Mesenchymal stem cell (in vitro differentiated cells and primary cell): ENCODE results near the gene GPX1. TPM values are rescaled to one million over a fixed set of nuclear protein-coding genes. Genes with fewer than 3 reads are reported as not detected.
"Not testable (repeated sequence)": the region's sequence is repeated elsewhere in the genome, so short reads cannot be mapped to it uniquely, and the experiment has no call there.

Experiments used
- DNase-seq: peaks from one replicate; pipeline ENCODE4 v3.0.0-alpha.2; 2013
- H2AFZ ChIP-seq: one replicate; pipeline ENCODE4 v1.6.1; 2013; ENCODE audit warnings: low read depth, mild to moderate bottlenecking, control low read depth, inconsistent platforms, low read length, moderate library complexity
- H2AK5ac ChIP-seq: 2 replicates; pipeline ENCODE4 v1.6.1; 2013; ENCODE audit warnings: low read length, moderate library complexity, mild to moderate bottlenecking, inconsistent platforms; ENCODE audit not compliant: severe bottlenecking
- H2BK120ac ChIP-seq: one replicate; pipeline ENCODE4 v1.6.1; 2013; ENCODE audit warnings: low read depth, mild to moderate bottlenecking, inconsistent platforms, low read length, moderate library complexity
- H2BK12ac ChIP-seq, 2 experiments: one replicate each; pipeline ENCODE4 v1.6.1; 2013; ENCODE audit warnings: inconsistent platforms in 2 of 2, low read length in 2 of 2, mild to moderate bottlenecking in 2 of 2, moderate library complexity in 2 of 2, control low read depth in 1 of 2
- H2BK15ac ChIP-seq: one replicate; pipeline ENCODE4 v1.6.1; 2013; ENCODE audit warnings: mild to moderate bottlenecking, low read depth, inconsistent platforms; ENCODE audit not compliant: poor library complexity, severe bottlenecking
- H2BK5ac ChIP-seq: 2 replicates; pipeline ENCODE4 v1.6.1; 2013; ENCODE audit warnings: low read depth, mild to moderate bottlenecking, low read length, control low read depth, inconsistent platforms; ENCODE audit not compliant: poor library complexity, severe bottlenecking
- H3K14ac ChIP-seq, 2 experiments: one replicate each; pipeline ENCODE4 v1.6.1; 2013; ENCODE audit warnings: inconsistent platforms in 2 of 2, low read length in 2 of 2, control low read depth in 1 of 2, mild to moderate bottlenecking in 1 of 2, moderate library complexity in 1 of 2
- H3K18ac ChIP-seq, 2 experiments: one replicate each; pipeline ENCODE4 v1.6.1; 2013; ENCODE audit warnings: inconsistent platforms in 2 of 2, low read length in 2 of 2, control low read depth in 1 of 2, low read depth in 1 of 2, mild to moderate bottlenecking in 1 of 2
- H3K23ac ChIP-seq, 2 experiments: one replicate each; pipeline ENCODE4 v1.6.1; 2013; ENCODE audit warnings: inconsistent platforms in 2 of 2, low read length in 2 of 2, mild to moderate bottlenecking in 2 of 2, moderate library complexity in 2 of 2, control low read depth in 1 of 2
- H3K27ac ChIP-seq: 2 replicates; pipeline ENCODE4 v1.5.1; 2013; ENCODE audit warnings: mild to moderate bottlenecking, moderate library complexity, low read length, control low read depth, inconsistent platforms; ENCODE audit not compliant: poor library complexity, severe bottlenecking
- H3K27me3 ChIP-seq, 2 experiments: 2 replicates each; pipeline versions ENCODE4 v1.6.1 to v1.7.0; 2013; ENCODE audit warnings: low read length in 2 of 2, mild to moderate bottlenecking in 2 of 2, moderate library complexity in 2 of 2, control low read depth in 1 of 2, inconsistent platforms in 1 of 2; ENCODE audit not compliant: control insufficient read depth in 1 of 2, insufficient read depth in 1 of 2
- H3K36me3 ChIP-seq, 2 experiments: 2 replicates each; pipeline versions ENCODE4 v1.6.1 to v1.7.0; 2013; ENCODE audit warnings: low read length in 2 of 2, control low read depth in 1 of 2, inconsistent platforms in 1 of 2, low read depth in 1 of 2, mild to moderate bottlenecking in 1 of 2; ENCODE audit not compliant: insufficient read depth in 2 of 2, control insufficient read depth in 1 of 2
- H3K4ac ChIP-seq, 2 experiments: one replicate each; pipeline ENCODE4 v1.6.1; 2013; ENCODE audit warnings: inconsistent platforms in 2 of 2, low read length in 2 of 2, mild to moderate bottlenecking in 2 of 2, moderate library complexity in 2 of 2, control low read depth in 1 of 2, low read depth in 1 of 2
- H3K4me1 ChIP-seq: 2 replicates; pipeline ENCODE4 v1.6.1; 2013; ENCODE audit warnings: low read depth, low read length, control low read depth; ENCODE audit not compliant: control insufficient read depth, insufficient read depth
- H3K4me2 ChIP-seq: 2 replicates; pipeline ENCODE4 v1.6.1; 2013; ENCODE audit warnings: low read length, mild to moderate bottlenecking, inconsistent platforms; ENCODE audit not compliant: poor library complexity, severe bottlenecking
- H3K4me3 ChIP-seq, 2 experiments: 2 replicates each; pipeline versions ENCODE4 v1.5.1 to v1.7.0; 2013; ENCODE audit warnings: low read length in 2 of 2, mild to moderate bottlenecking in 2 of 2, control low read depth in 1 of 2, low read depth in 1 of 2; ENCODE audit not compliant: insufficient read depth in 1 of 2
- H3K79me1 ChIP-seq: replicated peaks from 2 replicates; pipeline ENCODE4 v1.6.1; 2013; ENCODE audit warnings: mild to moderate bottlenecking, control low read depth, low read length, inconsistent platforms; ENCODE audit not compliant: poor library complexity, severe bottlenecking
- H3K9ac ChIP-seq: 2 replicates; pipeline ENCODE4 v1.7.0; 2013; ENCODE audit warnings: mild to moderate bottlenecking, low read length, moderate library complexity
- H3K9me3 ChIP-seq: 2 replicates; pipeline ENCODE4 v1.7.0; 2013; ENCODE audit warnings: mild to moderate bottlenecking, low read length; ENCODE audit not compliant: control insufficient read depth
- H4K8ac ChIP-seq: one replicate; pipeline ENCODE4 v1.6.1; 2013; ENCODE audit warnings: inconsistent platforms, mild to moderate bottlenecking, low read length, moderate library complexity
- H4K91ac ChIP-seq: one replicate; pipeline ENCODE4 v1.6.1; 2013; ENCODE audit warnings: mild to moderate bottlenecking, low read length, inconsistent platforms
- WGBS: methylation state at CpG from one replicate; pipeline ENCODE4 v1.1.7; 2013; ENCODE audit warnings: mixed read lengths; 5-methylcytosine and 5-hydroxymethylcytosine counted together
- polyA plus RNA-seq, 2 experiments: library from polyadenylated mRNA; stranded (reverse); fragments of 200-250 nt; gene quantifications; one replicate each; pipeline ENCODE4 v1.2.3, GENCODE V29; 2013

The GPX1 gene
- 356 TPM for polyA plus RNA-seq (2013, experiment 1 of 2)
- polyA plus RNA-seq (2013, experiment 2 of 2), result 358 TPM

GRCh38 chr3:49358217-49358883 is at the start of gene GPX1:
TSS of gene GPX1 (minus strand) at chr3:49358353. CDS start at chr3:49358278, 75 bp downstream.
- peak within 1 kb of the TSS; percentile 87 for H4K8ac ChIP-seq
- H4K91ac ChIP-seq, result peak within 1 kb of the TSS; percentile 96
- no peaks in the 10 kb centered on the region for H3K27me3 ChIP-seq
- H2BK5ac ChIP-seq, result peak within 1 kb of the TSS; percentile 99
- H3K18ac ChIP-seq, result peak within 1 kb of the TSS; percentile 97 to 99
- H2BK15ac ChIP-seq, result peak within 1 kb of the TSS; percentile 86
- peaks cover 52 to 72% of the 10 kb centered on the region in 2 experiments for H3K36me3 ChIP-seq
- DNase-seq, result peak; percentile 98
- peak within 1 kb of the TSS; percentile 95 for H2BK120ac ChIP-seq
- peak within 1 kb of the TSS; percentile 94 for H3K9ac ChIP-seq
- H3K9me3 ChIP-seq, result no peaks in the 10 kb centered on the region
- peak within 1 kb of the TSS; percentile 67 to 88 for H3K4me3 ChIP-seq
- H3K27ac ChIP-seq, result peak within 1 kb of the TSS; percentile 100
- H3K4ac ChIP-seq, result peak within 1 kb of the TSS; percentile 91 to 98
- H3K4me2 ChIP-seq, result peak within 1 kb of the TSS; percentile 74
- peak within 1 kb of the TSS; percentile 99 for H2AK5ac ChIP-seq
- H2AFZ ChIP-seq, result no peak within 1 kb of the TSS
- H3K79me1 ChIP-seq, result peaks cover 6% of the 10 kb centered on the region
- 2% methylated on average over 44 of the region's 46 CpGs for WGBS
- H2BK12ac ChIP-seq, result peak within 1 kb of the TSS; percentile 49 to 84
- H3K23ac ChIP-seq, result peak within 1 kb of the TSS in 1 of 2 experiments; percentile 98
- peaks cover 28% of the 10 kb centered on the region for H3K4me1 ChIP-seq
- H3K14ac ChIP-seq, result peak within 1 kb of the TSS in 1 of 2 experiments; percentile 94

- no peak overlapping the region for H2AFZ ChIP-seq
- no peaks in the 10 kb centered on the region for H3K79me1 ChIP-seq
- H3K36me3 ChIP-seq, result peaks cover 7 to 11% of the 10 kb centered on the region in 2 experiments
- H3K4ac ChIP-seq, result no peak overlapping the region
- H2BK12ac ChIP-seq, result no peak overlapping the region
- no peak overlapping the region for H3K18ac ChIP-seq
- H4K91ac ChIP-seq, result no peak overlapping the region
- no peak overlapping the region for H2BK120ac ChIP-seq
- H2BK5ac ChIP-seq, result no peak overlapping the region
- peaks cover 8% of the 10 kb centered on the region for H3K4me1 ChIP-seq
- DNase-seq, result no peak
- no peak overlapping the region for H3K14ac ChIP-seq
- no peak overlapping the region for H3K27ac ChIP-seq
- H2BK15ac ChIP-seq, result no peak overlapping the region
- H3K23ac ChIP-seq, result no peak overlapping the region
- peak overlapping the region; percentile 34 for H3K9ac ChIP-seq
- H3K4me3 ChIP-seq, result no peak overlapping the region
- no peak overlapping the region for H4K8ac ChIP-seq
- no peak overlapping the region for H2AK5ac ChIP-seq
- WGBS, result 94% methylated on average over 12 of the region's 17 CpGs
- H3K4me2 ChIP-seq, result no peak overlapping the region
- H3K27me3 ChIP-seq, result no peaks in the 10 kb centered on the region
- no peaks in the 10 kb centered on the region for H3K9me3 ChIP-seq
Observed at GRCh38 chr3:49406571-49407565, 48.7 kb upstream of the GPX1 start.

DNA sequence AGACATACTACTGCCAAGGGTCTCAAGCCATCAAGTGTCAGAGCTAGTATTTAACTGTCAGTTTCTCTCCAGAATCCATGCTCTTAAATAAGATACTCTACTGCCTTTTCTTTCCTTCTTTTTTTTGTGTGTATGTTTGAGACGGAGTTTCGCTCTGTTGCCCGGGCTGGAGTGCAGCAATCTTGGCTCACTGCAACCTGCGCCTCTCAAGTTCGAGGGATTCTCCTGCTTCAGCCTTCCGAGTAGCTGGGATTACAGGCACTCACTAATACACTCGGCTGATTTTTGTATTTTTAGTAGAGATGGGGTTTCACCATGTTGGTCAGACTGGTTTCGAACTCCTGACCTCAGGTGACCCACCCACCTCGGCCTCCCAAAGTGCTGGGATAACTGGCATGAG is 47.4 kb upstream of the GPX1 start:
- H2AK5ac ChIP-seq, H3K4ac ChIP-seq, H3K4me1 ChIP-seq, H3K23ac ChIP-seq, H3K4me2 ChIP-seq, H2BK12ac ChIP-seq, H2AFZ ChIP-seq, H3K27ac ChIP-seq, H3K18ac ChIP-seq, H4K8ac ChIP-seq, H2BK120ac ChIP-seq, H3K27me3 ChIP-seq, H3K14ac ChIP-seq, H3K79me1 ChIP-seq, H2BK15ac ChIP-seq, H2BK5ac ChIP-seq, H4K91ac ChIP-seq, H3K9me3 ChIP-seq, DNase-seq: not testable (repeated sequence)
- Histone ChIP-seq H3K36me3 (peaks cover 12 to 14% of the 10 kb centered on the region in 2 experiments), H3K9ac (peak overlapping the region; percentile 54), H3K4me3 (peak overlapping the region in 1 of 2 experiments; percentile 58)
- 88% methylated on average over 6 of the region's 9 CpGs for WGBS

DNA sequence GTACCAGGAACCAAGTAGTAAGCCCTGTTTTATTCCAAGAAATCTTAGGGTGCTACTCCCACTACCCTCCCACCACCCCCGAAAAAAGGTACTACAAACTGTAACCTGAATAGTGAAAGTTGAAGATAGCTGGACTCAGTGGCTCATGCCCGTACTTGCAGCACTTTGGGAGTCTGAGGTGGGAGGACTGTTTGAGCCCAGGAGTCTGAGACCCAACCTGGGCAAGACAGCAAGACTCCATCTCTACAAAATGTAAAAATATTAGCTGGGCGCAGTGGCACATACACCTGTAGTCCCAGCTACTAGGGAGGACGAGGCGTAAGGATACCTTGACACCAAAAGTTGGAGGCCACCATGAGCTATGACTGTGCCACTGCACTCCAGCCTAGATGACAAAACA is 45.7 kb upstream of the GPX1 start:
- H3K14ac ChIP-seq, result no peak overlapping the region
- H3K4ac ChIP-seq, result no peak overlapping the region
- no peak overlapping the region for H2AK5ac ChIP-seq
- no peak overlapping the region for H2AFZ ChIP-seq
- H3K79me1 ChIP-seq, result no peaks in the 10 kb centered on the region
- H3K18ac ChIP-seq, result no peak overlapping the region
- H3K36me3 ChIP-seq, result peaks cover 14% of the 10 kb centered on the region in 2 experiments
- DNase-seq, result no peak
- no peak overlapping the region for H4K8ac ChIP-seq
- peak overlapping the region in 1 of 2 experiments; percentile 17 for H3K23ac ChIP-seq
- no peak overlapping the region for H3K9ac ChIP-seq
- WGBS, result 94% methylated on average over 5 of the region's 5 CpGs
- H3K9me3 ChIP-seq, result no peaks in the 10 kb centered on the region
- no peak overlapping the region for H3K4me3 ChIP-seq
- no peak overlapping the region for H2BK12ac ChIP-seq
- H3K27me3 ChIP-seq, result no peaks in the 10 kb centered on the region
- H3K4me1 ChIP-seq, result peaks cover 10% of the 10 kb centered on the region
- no peak overlapping the region for H3K27ac ChIP-seq
- no peak overlapping the region for H4K91ac ChIP-seq
- no peak overlapping the region for H2BK5ac ChIP-seq
- no peak overlapping the region for H2BK15ac ChIP-seq
- no peak overlapping the region for H3K4me2 ChIP-seq
- H2BK120ac ChIP-seq, result no peak overlapping the region
